A549 (cell line): ENCODE measurements around the gene TANK. TPM values are rescaled to one million over a fixed set of nuclear protein-coding genes. Genes with fewer than 3 reads are reported as not detected.
"Not testable (repeated sequence)": the region's sequence is repeated elsewhere in the genome, so short reads cannot be mapped to it uniquely, and the experiment has no call there.

Experiments
- ATAC-seq, 2 experiments: fragments of 200-7000 bp in 1 of 2; fragments of >200 bp in 1 of 2; cut with Nextera tagmentation in 1 of 2; cut with Tn5 transposase in 1 of 2; 3 replicates each; pipeline versions ENCODE4 v1.8.0 to v1.9.1; 2018 to 2020; ENCODE audit warnings: mild to moderate bottlenecking in 1 of 2, moderate library complexity in 1 of 2
- CTCF ChIA-PET: fragments of 300-600 bp; sonication (Branson Sonifier 250); formaldehyde crosslinking; extraction: SDS; loops from one replicate; lab custom pipeline; 2021; ENCODE audit warnings: antibody characterized with exemption, inconsistent platforms; lab: Yijun Ruan, JAX
- POLR2A ChIA-PET: fragments of 350-600 bp; formaldehyde crosslinking; extraction: SDS; loops from one replicate; lab custom pipeline; 2021; ENCODE audit warnings: antibody characterized with exemption, inconsistent platforms; lab: Yijun Ruan, JAX
- DNase-seq, 2 experiments: peaks; one replicate each; pipeline versions ENCODE4 v3.0.0 to v3.0.0-alpha.2; 2011 to 2016; ENCODE audit warnings: low read depth in 1 of 2, low spot score in 1 of 2
- FAIRE-seq: peaks from 2 replicates; lab custom pipeline; 2011; peaks lifted over from hg19 to GRCh38; lab: Jason Lieb, UNC
- H3K27ac ChIP-seq, 2 experiments: fragments of >200 bp; sonication (Bioruptor Twin); formaldehyde crosslinking; 3 replicates each; pipeline ENCODE4 v1.5.1; 2016 to 2017
- H3K4me1 ChIP-seq: fragments of >200 bp; sonication (Bioruptor Twin); formaldehyde crosslinking; 3 replicates; pipeline ENCODE4 v1.6.1; 2016
- H3K4me2 ChIP-seq: fragments of >200 bp; sonication (Bioruptor Twin); formaldehyde crosslinking; 3 replicates; pipeline ENCODE4 v1.6.1; 2016
- H3K4me3 ChIP-seq: fragments of >200 bp; sonication (Bioruptor Twin); formaldehyde crosslinking; 3 replicates; pipeline ENCODE4 v1.5.1; 2016
- H3K9me3 ChIP-seq: fragments of >200 bp; sonication (Bioruptor Twin); formaldehyde crosslinking; 3 replicates; pipeline ENCODE4 v1.6.1; 2016
- ATOH8 ChIP-seq: fragments of 250-450 bp; sonication (Bioruptor Pico); IDR thresholded peaks from 2 replicates; pipeline ENCODE4 v1.5.0; 2020; ENCODE audit warnings: low read depth, mild to moderate bottlenecking, moderate library complexity
- CHD4 ChIP-seq: fragments of 200-600 bp; sonication (generic); IDR thresholded peaks from 2 replicates; pipeline ENCODE4 v1.6.1; 2016; ENCODE audit warnings: antibody characterized with exemption, mild to moderate bottlenecking, borderline replicate concordance
- CTCF ChIP-seq: fragments of >200 bp; sonication (Bioruptor Twin); formaldehyde crosslinking; IDR thresholded peaks from 3 replicates; pipeline ENCODE4 v1.5.1; 2016
- ELK1 ChIP-seq: fragments of 150-350 bp; IDR thresholded peaks from 2 replicates; pipeline ENCODE4 v1.6.1; 2014; ENCODE audit warnings: low read depth, mild to moderate bottlenecking, low read length
- FOSB ChIP-seq: fragments of 250-450 bp; sonication (Bioruptor Pico); IDR thresholded peaks from 2 replicates; pipeline ENCODE4 v1.5.0; 2020; ENCODE audit warnings: mild to moderate bottlenecking, moderate library complexity
- HES2 ChIP-seq: fragments of >200 bp; sonication (Bioruptor Twin); formaldehyde crosslinking; IDR thresholded peaks from 2 replicates; pipeline ENCODE4 v1.6.1; 2016
- HOXA7 ChIP-seq: fragments of 250-450 bp; sonication (Bioruptor Pico); IDR thresholded peaks from 2 replicates; pipeline ENCODE4 v1.5.0; 2020; ENCODE audit warnings: mild to moderate bottlenecking, moderate library complexity
- HOXB13 ChIP-seq: fragments of 250-450 bp; sonication (Bioruptor Pico); IDR thresholded peaks from 2 replicates; pipeline ENCODE4 v1.5.0; 2020; ENCODE audit warnings: low read depth, mild to moderate bottlenecking, moderate library complexity
- MAZ ChIP-seq: fragments of 150-350 bp; IDR thresholded peaks from 2 replicates; pipeline ENCODE4 v1.6.1; 2014; ENCODE audit warnings: antibody characterized with exemption, low read depth, low read length, borderline replicate concordance
- NPAS2 ChIP-seq: fragments of 250-450 bp; sonication (Bioruptor Pico); IDR thresholded peaks from 2 replicates; pipeline ENCODE4 v1.8.0; 2022; ENCODE audit warnings: mild to moderate bottlenecking, moderate library complexity, borderline replicate concordance
- POLR2A ChIP-seq: IDR thresholded peaks from 2 replicates; pipeline ENCODE4 v1.6.1; 2012; ENCODE audit warnings: mild to moderate bottlenecking, low read length
- POLR2AphosphoS2 ChIP-seq: conservative IDR thresholded peaks from 2 replicates; pipeline ENCODE4 v1.6.1; 2012; ENCODE audit warnings: low read length, improper control_type of control experiment, inconsistent platforms
- RAD21 ChIP-seq, 2 experiments: fragments of >200 bp in 1 of 2; sonication (Bioruptor Twin) in 1 of 2; formaldehyde crosslinking in 1 of 2; IDR thresholded peaks in 1 of 2; conservative IDR thresholded peaks in 1 of 2; 2 replicates in 1 of 2; 3 replicates in 1 of 2; pipeline ENCODE4 v1.6.1; 2012 to 2018; ENCODE audit warnings: inconsistent platforms in 1 of 2
- RCOR1 ChIP-seq: fragments of 150-350 bp; IDR thresholded peaks from 2 replicates; pipeline ENCODE4 v1.6.1; 2014; ENCODE audit warnings: antibody characterized with exemption, low read length, low read depth
- SMC3 ChIP-seq: fragments of >200 bp; sonication (Bioruptor Twin); formaldehyde crosslinking; IDR thresholded peaks from 3 replicates; pipeline ENCODE4 v1.6.1; 2018; ENCODE audit warnings: inconsistent platforms
- TP53 ChIP-seq: fragments of 250-450 bp; sonication (Bioruptor Pico); IDR thresholded peaks from 2 replicates; pipeline ENCODE4 v1.5.0; 2021; ENCODE audit warnings: mild to moderate bottlenecking, moderate library complexity
- ZNF302 ChIP-seq: fragments of 250-450 bp; sonication (Bioruptor Pico); IDR thresholded peaks from 2 replicates; pipeline ENCODE4 v1.9.0; 2021; ENCODE audit warnings: inconsistent platforms, mild to moderate bottlenecking, moderate library complexity
- WGBS: methylation state at CpG from one replicate; pipeline ENCODE4 v1.1.6; 2017; ENCODE audit errors: missing lambda C conversion rate; 5-methylcytosine and 5-hydroxymethylcytosine counted together
- polyA plus RNA-seq, 4 experiments: library from polyadenylated mRNA; depleted of rRNA in 3 of 4; stranded (reverse); fragments of >200 nt; fragmentation: RNase III in 1 of 4; extraction: RNeasy Plus Mini Kit Qiagen cat#74134 plus additional on column Dnase treatment in 1 of 4; gene quantifications; 2 replicates in 3 of 4; 3 replicates in 1 of 4; pipeline ENCODE4 v1.2.3, GENCODE V29; 2011 to 2017

TANK gene
- polyA plus RNA-seq, 2 of the 4 experiments (the other 2 are of a cell fraction) = 59.6 to 76.3 TPM

- FAIRE-seq, H3K9me3 ChIP-seq, ATAC-seq, POLR2A ChIA-PET, H3K4me1 ChIP-seq, H3K4me3 ChIP-seq, H3K27ac ChIP-seq: not testable (repeated sequence)
- CTCF ChIA-PET = interaction anchor here (0.6 to 1.7 kb wide), 6 partner anchors 17 to 665 kb away, joined by 3 to 4 read pairs (median 3); no protein-coding TSS in a partner anchor
- DNase-seq = peak; percentile 9 to 60
- TF ChIP-seq CTCF (peak; percentile 40), SMC3 (peak; percentile 41), RAD21 (conservative IDR thresholded peaks at IDR 0.05 in 1 of 2, IDR thresholded peaks at IDR 0.05 in 1 of 2) (peak; percentile 44 to 60; a peak in 4 of 5 replicates)
- peak overlapping the region; percentile 27; the same call in 2 of the 3 replicates for H3K4me2 ChIP-seq
- 57% methylated on average over 18 of the region's 18 CpGs for WGBS
Measured at GRCh38 chr2:161280906-161281323, 120.7 kb downstream of the TANK start.

GRCh38 chr2:161281615-161282310 is 121.5 kb downstream of the TANK start:
- CTCF ChIA-PET = interaction anchor here (0.6 to 1.7 kb wide), 7 partner anchors 8 to 664 kb away, joined by 3 to 4 read pairs (median 3); no protein-coding TSS in a partner anchor
- H3K4me2 ChIP-seq, FAIRE-seq, H3K9me3 ChIP-seq, POLR2A ChIA-PET, H3K27ac ChIP-seq, H3K4me1 ChIP-seq, DNase-seq, H3K4me3 ChIP-seq: not testable (repeated sequence)
- 63% methylated on average over 11 of the region's 11 CpGs for WGBS
- peak; percentile 48 to 89 for ATAC-seq

- DNase-seq, FAIRE-seq, POLR2A ChIA-PET, H3K27ac ChIP-seq, H3K9me3 ChIP-seq, H3K4me1 ChIP-seq, H3K4me2 ChIP-seq, H3K4me3 ChIP-seq, ATAC-seq: not testable (repeated sequence)
- CTCF ChIA-PET = interaction anchor here (1.1 to 1.7 kb wide), 3 partner anchors 9 to 663 kb away, joined by 3 to 4 read pairs (median 4); no protein-coding TSS in a partner anchor
- WGBS = 72% methylated on average over 9 of the region's 9 CpGs
Measured at GRCh38 chr2:161282311-161282644, 122.0 kb downstream of the TANK start.

GRCh38 chr2:161283926-161284325 is 123.7 kb downstream of the TANK start:
- H3K27ac ChIP-seq = no peak overlapping the region
- H3K9me3 ChIP-seq = no peaks in the 10 kb centered on the region
- FAIRE-seq = no peak
- TF ChIP-seq POLR2AphosphoS2 (no peak), HOXB13 (CRISPR knock-in tag) (no peak), CHD4 (no peak), TP53 (CRISPR knock-in tag) (no peak), RAD21 (conservative IDR thresholded peaks at IDR 0.05 in 1 of 2, IDR thresholded peaks at IDR 0.05 in 1 of 2) (no peak), ELK1 (no peak), FOSB (CRISPR knock-in tag) (no peak), RCOR1 (no peak), ZNF302 (no peak), HES2 (no peak), ATOH8 (CRISPR knock-in tag) (no peak), MAZ (no peak), HOXA7 (CRISPR knock-in tag) (no peak), NPAS2 (CRISPR knock-in tag) (no peak), POLR2A (no peak)
- TF ChIP-seq, all 56 proteins: peak for 0
- CTCF ChIA-PET = interaction anchor here (1.1 kb wide), 1 partner anchor 10 kb away, joined by 6 read pairs; no protein-coding TSS in a partner anchor
- H3K4me1 ChIP-seq = no peaks in the 10 kb centered on the region
- no peak overlapping the region for H3K4me3 ChIP-seq
- no peak for DNase-seq
- 63% methylated on average over 1 of the region's 1 CpG for WGBS
- H3K4me2 ChIP-seq = no peak overlapping the region
- POLR2A ChIA-PET = no interaction called here
- ATAC-seq = no peak
